Keratinocyte (primary cell): Measurements from ENCODE around the gene SLC39A11.

Experiments
- CTCF ChIP-seq, 3 experiments: IDR thresholded peaks in 1 of 3; conservative IDR thresholded peaks in 1 of 3; optimal IDR thresholded peaks in 1 of 3; 2 replicates in 2 of 3; 3 replicates in 1 of 3; pipeline versions ENCODE3 to v1.5.1; 2011; ENCODE audit warnings: low read length in 3 of 3, mild to moderate bottlenecking in 3 of 3, moderate library complexity in 2 of 3, control low read depth in 1 of 3, inconsistent platforms in 1 of 3; ENCODE audit not compliant: insufficient read depth in 2 of 3; ENCODE audit errors: extremely low read depth in 1 of 3
- EZH2 ChIP-seq: IDR thresholded peaks from one replicate; pipeline ENCODE4 v1.6.1; 2012; ENCODE audit warnings: inconsistent platforms, mild to moderate bottlenecking, low read length, moderate library complexity

- TF ChIP-seq CTCF (optimal IDR thresholded peaks at IDR 0.05 in 1 of 3, IDR thresholded peaks at IDR 0.05 in 1 of 3, conservative IDR thresholded peaks at IDR 0.05 in 1 of 3; ENCODE audit: extremely low read depth in 1 of 3, insufficient read depth in 2 of 3, low read length in 3 of 3) (no peak), EZH2 (no peak)
Measured at GRCh38 chr17:73065376-73065775, 27.1 kb downstream of the SLC39A11 start.
